ENCODE measurements around the gene INSIG1. TPM values are rescaled to one million over a fixed set of nuclear protein-coding genes. Genes with fewer than 3 reads are reported as not detected.

The INSIG1 gene
- polyA plus RNA-seq, 1 of the 3 experiments (the other 2 are of a cell fraction): 6.4 TPM

- no peak for TF ChIP-seq RAD21 (IDR thresholded peaks at IDR 0.05; ENCODE audit: low read length)
- Histone ChIP-seq H3K27me3 (ENCODE audit: insufficient read depth) (peaks cover 37% of the 10 kb centered on the region), H4K20me1 (ENCODE audit: insufficient read depth) (no peaks in the 10 kb centered on the region), H3K27ac (ENCODE audit: low read depth in 2 of 2, low read length in 1 of 2) (no peak overlapping the region), H3K4me2 (no peak overlapping the region), H3K4me3 (ENCODE audit: low read depth in 2 of 2, low read length in 1 of 2) (no peak overlapping the region), H3K79me2 (ENCODE audit: insufficient read depth) (no peaks in the 10 kb centered on the region), H2AFZ (ENCODE audit: low read depth) (no peak overlapping the region), H3K9me2 (no peaks in the 10 kb centered on the region), H3K4me1 (ENCODE audit: control insufficient read depth in 1 of 2, insufficient read depth in 2 of 2, low read depth in 1 of 2, low read length in 1 of 2) (peaks cover 0 to 5% of the 10 kb centered on the region in 2 experiments; a peak in 1 of 4 replicates), H3F3A (replicated peaks; ENCODE audit: insufficient read depth) (no peaks in the 10 kb centered on the region), H3K9ac (no peak overlapping the region), H3K9me3 (no peaks in the 10 kb centered on the region), H3K36me3 (replicated peaks in 1 of 2; ENCODE audit: control insufficient read depth in 1 of 2, insufficient read depth in 2 of 2, low read length in 1 of 2) (no peaks in the 10 kb centered on the region)
- WGBS (ENCODE audit: low lambda C conversion rate): 60% methylated on average over 11 of the region's 11 CpGs
- no peak for DNase-seq
- CTCF ChIA-PET: interaction anchor here (1.1 to 11.3 kb wide), 3 partner anchors 10 to 427 kb away, joined by 3 to 125 read pairs (median 38); no protein-coding TSS in a partner anchor
- POLR2A ChIA-PET: no interaction called here
Measured at GRCh38 chr7:155355176-155355575, 57.5 kb downstream of the INSIG1 start.

GRCh38 chr7:155355745-155356144 lies 58.1 kb downstream of the INSIG1 start:
- H2AFZ ChIP-seq (ENCODE audit: low read depth): no peak overlapping the region
- TF ChIP-seq FOSL2 (IDR thresholded peaks at IDR 0.05; ENCODE audit: borderline replicate concordance, low read depth) (no peak), EZH2phosphoT487 (IDR thresholded peaks at IDR 0.05; ENCODE audit: borderline replicate concordance, low read depth) (no peak), RXRA (IDR thresholded peaks at IDR 0.05; ENCODE audit: borderline replicate concordance, low read depth) (no peak), PBX3 (IDR thresholded peaks at IDR 0.05) (no peak), MXI1 (IDR thresholded peaks at IDR 0.05; ENCODE audit: low read depth, low read length) (no peak), GABPA (IDR thresholded peaks at IDR 0.05; ENCODE audit: low read depth) (no peak), FOXJ3 (CRISPR knock-in tag; IDR thresholded peaks at IDR 0.05) (no peak), MAX (IDR thresholded peaks at IDR 0.05; ENCODE audit: low read depth) (no peak)
- TF ChIP-seq, protein P1, sequence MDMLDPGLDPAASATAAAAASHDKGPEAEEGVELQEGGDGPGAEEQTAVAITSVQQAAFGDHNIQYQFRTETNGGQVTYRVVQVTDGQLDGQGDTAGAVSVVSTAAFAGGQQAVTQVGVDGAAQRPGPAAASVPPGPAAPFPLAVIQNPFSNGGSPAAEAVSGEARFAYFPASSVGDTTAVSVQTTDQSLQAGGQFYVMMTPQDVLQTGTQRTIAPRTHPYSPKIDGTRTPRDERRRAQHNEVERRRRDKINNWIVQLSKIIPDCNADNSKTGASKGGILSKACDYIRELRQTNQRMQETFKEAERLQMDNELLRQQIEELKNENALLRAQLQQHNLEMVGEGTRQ (IDR thresholded peaks at IDR 0.05; ENCODE audit: borderline replicate concordance, low read depth, low read length): no peak
- WGBS (ENCODE audit: low lambda C conversion rate): 72% methylated on average over 7 of the region's 8 CpGs
- no peaks in the 10 kb centered on the region for H3K9me3 ChIP-seq
- H4K20me1 ChIP-seq (ENCODE audit: insufficient read depth): no peaks in the 10 kb centered on the region
- H3K9ac ChIP-seq: no peak overlapping the region
- H3K4me3 ChIP-seq (ENCODE audit: low read depth in 2 of 2, low read length in 1 of 2): no peak overlapping the region
- H3K4me1 ChIP-seq (ENCODE audit: control insufficient read depth in 1 of 2, insufficient read depth in 2 of 2, low read depth in 1 of 2, low read length in 1 of 2): peaks cover 0 to 5% of the 10 kb centered on the region in 2 experiments; a peak in 1 of 4 replicates
- H3K9me2 ChIP-seq: no peaks in the 10 kb centered on the region
- no peak overlapping the region for H3K4me2 ChIP-seq
- CTCF ChIA-PET: interaction anchor here (0.8 to 11.3 kb wide), 12 partner anchors 10 to 442 kb away, joined by 3 to 125 read pairs (median 8); no protein-coding TSS in a partner anchor
- no peaks in the 10 kb centered on the region for H3F3A ChIP-seq (replicated peaks; ENCODE audit: insufficient read depth)
- peaks cover 42% of the 10 kb centered on the region for H3K27me3 ChIP-seq (ENCODE audit: insufficient read depth)
- H3K79me2 ChIP-seq (ENCODE audit: insufficient read depth): no peaks in the 10 kb centered on the region
- POLR2A ChIA-PET: no interaction called here
- H3K36me3 ChIP-seq (replicated peaks in 1 of 2; ENCODE audit: control insufficient read depth in 1 of 2, insufficient read depth in 2 of 2, low read length in 1 of 2): no peaks in the 10 kb centered on the region
- no peak for DNase-seq
- H3K27ac ChIP-seq (ENCODE audit: low read depth in 2 of 2, low read length in 1 of 2): no peak overlapping the region

Data from SK-N-SH (cell line).